Hepatocyte (in vitro differentiated cells): ENCODE data around the gene KIAA1671.

Experiments used
- CTCF ChIP-seq: fragments of 200-600 bp; sonication (generic); IDR thresholded peaks from 2 replicates; pipeline ENCODE4 v1.5.1; 2016; ENCODE audit warnings: antibody characterized with exemption, mild to moderate bottlenecking; ENCODE audit not compliant: poor library complexity
- EZH2 ChIP-seq: fragments of 200-600 bp; sonication (generic); IDR thresholded peaks from 2 replicates; pipeline ENCODE4 v1.6.1; 2016; ENCODE audit warnings: antibody characterized with exemption, mild to moderate bottlenecking, borderline replicate concordance

DNA sequence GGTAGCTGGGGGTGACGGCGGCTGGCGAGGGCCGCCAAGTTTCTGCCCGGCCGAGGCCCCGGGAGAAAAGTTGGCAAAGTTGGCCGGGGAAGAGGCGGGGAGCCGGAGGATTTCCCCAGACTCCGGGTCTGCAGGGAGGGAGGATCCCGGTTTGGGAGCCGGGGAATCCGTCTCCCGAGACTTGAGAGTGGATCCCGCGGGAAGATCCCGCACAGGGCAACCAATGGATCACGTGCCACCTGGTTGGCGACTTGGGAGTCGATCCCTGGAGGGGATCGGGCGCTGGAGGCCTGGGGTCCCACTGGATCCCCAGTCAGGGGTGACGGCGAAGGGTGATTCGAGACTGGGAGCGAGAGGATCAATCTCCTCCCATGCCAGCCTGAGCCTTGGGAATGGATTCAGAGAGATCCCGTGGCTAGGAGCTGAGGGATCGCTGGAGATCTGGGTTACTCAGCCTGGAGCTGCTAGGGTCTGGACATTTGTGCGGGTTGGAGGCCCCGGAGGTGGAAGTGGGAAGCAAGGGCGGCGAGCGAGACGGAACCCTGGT, 394 bp downstream of the KIAA1671 start:
- TF ChIP-seq CTCF (no peak), EZH2 (no peak)
